T-helper 1 cell treated with Interleukin-12 subunit alpha and Interleukin-12 subunit beta and Interleukin-4 antibody, amounts not matched to agents 30 μg/mL and 1 μg/mL, for 36 hours (primary cell): ENCODE results near the gene SLC26A11.

Experiments used
- H3K27ac Mint-ChIP-seq: one replicate; pipeline ENCODE4 v1.8.0; 2021; ENCODE audit warnings: mild to moderate bottlenecking, mixed read lengths
- H3K27me3 Mint-ChIP-seq: one replicate; pipeline ENCODE4 v1.8.0; 2021; ENCODE audit warnings: low read depth, mixed read lengths
- H3K36me3 Mint-ChIP-seq: one replicate; pipeline ENCODE4 v1.8.0; 2021; ENCODE audit warnings: low read depth, mixed read lengths
- H3K4me1 Mint-ChIP-seq: one replicate; pipeline ENCODE4 v1.8.0; 2021; ENCODE audit warnings: low read depth, mixed read lengths
- H3K4me3 Mint-ChIP-seq: one replicate; pipeline ENCODE4 v1.8.0; 2021; ENCODE audit warnings: mild to moderate bottlenecking, moderate library complexity, mixed read lengths
- H3K9me3 Mint-ChIP-seq: one replicate; pipeline ENCODE4 v1.8.0; 2021; ENCODE audit warnings: mixed read lengths

Gene SLC26A11

DNA sequence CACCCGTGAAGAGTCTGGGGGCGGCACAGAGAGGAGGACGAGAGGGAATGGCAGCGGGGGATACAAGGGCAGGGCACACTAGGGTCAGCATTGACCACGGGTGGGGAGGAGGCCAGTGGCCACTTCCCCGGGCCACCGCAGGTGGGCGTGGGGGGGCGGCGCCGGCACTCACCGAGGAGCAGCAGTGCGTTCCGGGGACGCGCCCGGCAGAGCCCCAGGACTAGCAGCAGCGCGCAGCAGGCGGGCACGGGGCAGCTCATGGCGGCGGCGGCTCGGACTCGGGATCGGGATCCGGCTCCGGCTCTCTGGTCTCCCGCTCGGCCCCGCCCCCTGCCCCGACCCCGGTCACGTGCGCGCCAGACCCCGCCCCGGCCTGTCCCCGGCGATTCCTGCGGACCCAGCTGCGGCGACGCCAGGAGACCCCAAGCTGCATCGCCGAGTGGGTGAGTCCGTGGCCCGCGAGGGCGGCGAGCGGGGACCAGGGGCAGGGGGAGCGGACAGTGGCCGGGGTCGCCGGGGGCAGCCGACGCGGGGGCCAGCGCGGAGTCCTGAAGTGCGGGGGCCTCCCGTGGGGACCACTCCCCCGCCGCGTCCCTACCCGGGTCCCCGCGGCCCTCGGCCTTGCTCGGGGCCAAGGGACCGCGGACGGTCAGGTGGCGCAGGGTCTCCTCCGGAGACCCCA lies at the start of gene SLC26A11, which contains the start of gene SGSH:
Gene SLC26A11, plus strand, starts transcription at position 374 of the 682 bp plus-strand sequence. CDS start 1,134 bp downstream, outside the sequence.
Gene SGSH, minus strand, starts transcription at position 280 of the 682 bp plus-strand sequence. Its CDS starts 20 bp downstream, at position 260.
- Mint-ChIP-seq H3K4me3 (peak within 1 kb of the TSS; percentile 86), H3K27me3 (no peaks in the 10 kb centered on the region), H3K9me3 (no peaks in the 10 kb centered on the region), H3K36me3 (peaks cover 10% of the 10 kb centered on the region), H3K27ac (peak within 1 kb of the TSS; percentile 85), H3K4me1 (peaks cover 6% of the 10 kb centered on the region)

- Mint-ChIP-seq H3K27me3 (peaks cover 12% of the 10 kb centered on the region), H3K36me3 (no peaks in the 10 kb centered on the region), H3K27ac (no peak overlapping the region), H3K4me1 (no peaks in the 10 kb centered on the region), H3K4me3 (no peak overlapping the region), H3K9me3 (no peaks in the 10 kb centered on the region)
These were observed 48.5 kb upstream of the SLC26A11 start for GRCh38 chr17:80171681-80172080.

DNA sequence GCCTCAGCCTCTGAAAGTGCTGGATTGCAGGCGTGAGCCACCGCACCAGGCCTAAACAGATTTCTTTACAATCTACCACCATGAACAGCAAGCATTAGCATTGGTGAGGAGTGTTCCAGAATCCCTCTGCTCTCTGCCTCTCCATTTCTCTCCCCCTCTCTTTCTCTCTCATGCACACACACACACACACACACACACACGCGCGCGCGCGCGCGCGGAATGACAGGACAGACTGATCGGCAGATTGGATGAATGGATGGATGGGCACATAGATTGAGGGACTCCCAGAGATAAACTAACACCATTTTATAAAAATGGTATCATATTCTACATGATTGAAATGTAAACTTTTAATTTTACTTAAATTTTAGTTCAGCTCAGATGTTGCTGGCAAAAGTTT lies 47.1 kb upstream of the SLC26A11 start:
- Mint-ChIP-seq H3K27ac (no peak overlapping the region), H3K27me3 (peaks cover 11% of the 10 kb centered on the region), H3K36me3 (no peaks in the 10 kb centered on the region), H3K4me1 (no peaks in the 10 kb centered on the region), H3K9me3 (no peaks in the 10 kb centered on the region), H3K4me3 (no peak overlapping the region)

DNA sequence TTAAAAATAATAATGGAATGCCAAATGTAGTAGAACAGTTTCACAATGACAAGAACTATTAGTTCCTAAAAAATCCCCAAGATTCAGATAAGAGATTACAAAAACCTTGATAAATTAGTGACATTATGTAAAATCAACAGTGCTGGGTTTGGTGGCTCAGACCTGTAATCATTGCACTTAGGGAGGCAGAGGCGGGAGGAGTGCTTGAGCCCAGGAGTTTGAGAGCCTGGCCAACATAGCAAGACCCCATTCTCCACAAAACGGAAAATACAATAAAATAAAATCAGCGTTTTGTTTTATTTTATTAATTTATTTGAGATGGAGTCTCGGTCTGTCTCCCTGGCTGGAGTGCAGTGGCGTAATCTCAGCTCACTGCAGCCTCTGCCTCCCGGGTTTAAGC lies 46.3 kb upstream of the SLC26A11 start:
- no peak overlapping the region for H3K27ac Mint-ChIP-seq
- H3K4me1 Mint-ChIP-seq = no peaks in the 10 kb centered on the region
- peaks cover 9% of the 10 kb centered on the region for H3K27me3 Mint-ChIP-seq
- H3K4me3 Mint-ChIP-seq = no peak overlapping the region
- H3K36me3 Mint-ChIP-seq = no peaks in the 10 kb centered on the region
- H3K9me3 Mint-ChIP-seq = no peaks in the 10 kb centered on the region

GRCh38 chr17:80176757-80177156 lies 43.5 kb upstream of the SLC26A11 start:
- no peaks in the 10 kb centered on the region for H3K4me1 Mint-ChIP-seq
- H3K9me3 Mint-ChIP-seq = no peaks in the 10 kb centered on the region
- no peaks in the 10 kb centered on the region for H3K36me3 Mint-ChIP-seq
- peaks cover 4% of the 10 kb centered on the region for H3K27me3 Mint-ChIP-seq
- no peak overlapping the region for H3K4me3 Mint-ChIP-seq
- H3K27ac Mint-ChIP-seq = no peak overlapping the region

DNA sequence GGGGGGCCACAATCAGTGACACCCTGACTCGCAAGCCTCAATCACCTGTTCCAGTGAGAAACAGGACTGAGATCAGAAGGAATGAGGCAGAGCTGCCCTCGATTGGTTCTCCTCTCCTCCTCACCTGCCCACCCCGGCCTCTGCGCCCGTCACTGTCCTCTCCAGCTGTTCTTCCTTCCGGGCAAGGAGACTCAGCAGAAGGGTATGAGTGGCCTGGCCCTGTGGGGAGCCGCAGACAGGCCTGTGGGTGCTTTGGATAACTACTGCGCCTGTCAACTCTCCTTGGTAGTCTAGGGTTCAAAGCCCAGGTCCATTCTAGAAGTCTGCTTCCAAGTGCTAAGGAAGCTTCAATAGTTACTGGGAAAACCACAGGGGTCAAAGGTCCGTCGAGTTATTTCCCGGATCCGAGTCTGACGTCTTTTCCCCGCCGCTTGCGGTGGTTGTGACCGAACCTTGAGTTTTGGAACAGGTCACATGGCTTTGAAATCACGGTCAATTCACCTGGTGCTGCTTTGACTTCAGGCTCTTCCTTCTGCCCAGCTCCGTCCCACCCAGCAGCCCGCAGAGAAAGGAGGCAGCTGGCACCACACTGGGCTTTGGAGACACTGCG lies 42.1 kb upstream of the SLC26A11 start:
- H3K27me3 Mint-ChIP-seq = no peaks in the 10 kb centered on the region
- no peak overlapping the region for H3K27ac Mint-ChIP-seq
- no peaks in the 10 kb centered on the region for H3K9me3 Mint-ChIP-seq
- no peak overlapping the region for H3K4me3 Mint-ChIP-seq
- no peaks in the 10 kb centered on the region for H3K4me1 Mint-ChIP-seq
- no peaks in the 10 kb centered on the region for H3K36me3 Mint-ChIP-seq

- Mint-ChIP-seq H3K9me3 (no peaks in the 10 kb centered on the region), H3K4me3 (no peak overlapping the region), H3K27me3 (no peaks in the 10 kb centered on the region), H3K27ac (no peak overlapping the region), H3K36me3 (no peaks in the 10 kb centered on the region), H3K4me1 (no peaks in the 10 kb centered on the region)
These were observed 40.0 kb upstream of the SLC26A11 start for GRCh38 chr17:80180192-80180591.

DNA sequence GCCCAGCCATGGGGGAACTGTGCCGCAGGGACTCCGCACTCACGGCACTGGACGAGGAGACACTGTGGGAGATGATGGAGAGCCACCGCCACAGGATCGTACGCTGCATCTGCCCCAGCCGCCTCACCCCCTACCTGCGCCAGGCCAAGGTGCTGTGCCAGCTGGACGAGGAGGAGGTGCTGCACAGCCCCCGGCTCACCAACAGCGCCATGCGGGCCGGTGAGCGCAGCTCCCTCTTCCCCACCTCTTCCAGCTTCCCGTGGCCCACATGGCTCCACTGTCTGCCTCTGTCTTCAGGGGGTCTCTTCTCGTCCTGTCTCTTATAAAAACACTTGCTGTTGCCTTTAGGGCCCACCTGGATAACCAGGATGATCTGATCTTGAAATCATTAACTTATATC lies 38.8 kb upstream of the SLC26A11 start:
- no peak overlapping the region for H3K27ac Mint-ChIP-seq
- no peaks in the 10 kb centered on the region for H3K27me3 Mint-ChIP-seq
- H3K36me3 Mint-ChIP-seq = no peaks in the 10 kb centered on the region
- no peak overlapping the region for H3K4me3 Mint-ChIP-seq
- H3K4me1 Mint-ChIP-seq = no peaks in the 10 kb centered on the region
- H3K9me3 Mint-ChIP-seq = no peaks in the 10 kb centered on the region

- Mint-ChIP-seq H3K27me3 (no peaks in the 10 kb centered on the region), H3K9me3 (no peaks in the 10 kb centered on the region), H3K27ac (no peak overlapping the region), H3K4me3 (no peak overlapping the region), H3K4me1 (no peaks in the 10 kb centered on the region), H3K36me3 (no peaks in the 10 kb centered on the region)
These were observed 37.9 kb upstream of the SLC26A11 start for GRCh38 chr17:80182118-80182844.

- Mint-ChIP-seq H3K36me3 (no peaks in the 10 kb centered on the region), H3K4me3 (no peak overlapping the region), H3K4me1 (no peaks in the 10 kb centered on the region), H3K27ac (no peak overlapping the region), H3K9me3 (no peaks in the 10 kb centered on the region), H3K27me3 (no peaks in the 10 kb centered on the region)
These were observed 37.4 kb upstream of the SLC26A11 start for GRCh38 chr17:80182845-80183223.

DNA sequence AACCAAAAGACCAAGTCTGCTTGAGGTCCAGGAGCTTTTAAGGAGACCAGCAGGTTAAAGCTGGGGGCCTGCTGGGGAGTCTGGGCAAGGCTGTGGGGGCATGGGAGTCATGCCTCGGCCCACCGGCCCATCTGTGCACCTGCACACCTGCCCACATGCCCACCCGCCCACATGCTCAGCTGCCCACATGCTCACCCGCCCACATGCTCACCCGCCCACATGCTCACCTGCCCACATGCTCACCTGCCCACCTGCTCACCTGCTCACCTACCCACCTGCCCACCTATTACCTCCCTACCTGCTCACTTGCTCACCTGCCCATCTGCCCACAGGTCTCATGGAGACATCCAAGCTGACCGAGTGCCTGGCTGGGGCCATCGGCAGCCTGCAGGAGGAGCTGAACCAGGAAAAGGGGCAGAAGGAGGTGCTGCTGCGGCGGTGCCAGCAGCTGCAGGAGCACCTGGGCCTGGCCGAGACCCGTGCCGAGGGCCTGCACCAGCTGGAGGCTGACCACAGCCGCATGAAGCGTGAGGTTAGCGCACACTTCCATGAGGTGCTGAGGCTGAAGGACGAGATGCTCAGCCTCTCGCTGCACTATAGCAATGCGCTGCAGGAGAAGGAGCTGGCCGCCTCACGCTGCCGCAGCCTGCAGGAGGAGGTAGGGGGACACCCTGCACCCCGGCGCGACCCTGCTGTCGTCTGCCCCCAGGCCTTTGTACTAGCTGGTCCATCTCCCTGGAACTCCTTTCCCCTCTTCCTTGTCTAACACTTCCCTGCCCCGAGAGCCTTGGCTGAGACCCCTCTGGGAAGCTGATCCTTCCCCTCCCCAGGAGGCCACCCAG lies 36.4 kb upstream of the SLC26A11 start:
- H3K4me1 Mint-ChIP-seq = no peaks in the 10 kb centered on the region
- H3K4me3 Mint-ChIP-seq = no peak overlapping the region
- H3K36me3 Mint-ChIP-seq = no peaks in the 10 kb centered on the region
- no peaks in the 10 kb centered on the region for H3K9me3 Mint-ChIP-seq
- H3K27me3 Mint-ChIP-seq = no peaks in the 10 kb centered on the region
- no peak overlapping the region for H3K27ac Mint-ChIP-seq

DNA sequence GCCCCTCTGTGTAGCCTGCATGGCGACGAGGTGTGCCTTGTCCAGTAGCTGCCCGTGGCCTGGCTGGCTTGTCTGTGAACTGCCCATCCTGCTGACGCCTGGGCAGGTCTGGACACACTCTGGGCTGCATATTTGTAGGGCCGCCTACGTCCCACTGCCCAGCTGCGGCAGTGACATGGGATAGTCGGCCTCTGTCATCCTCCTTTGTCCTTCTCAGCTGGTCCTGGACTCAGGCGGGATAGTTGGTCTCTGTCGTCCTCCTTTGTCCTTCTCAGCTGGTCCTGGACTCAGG lies 35.9 kb upstream of the SLC26A11 start:
- Mint-ChIP-seq H3K4me3 (no peak overlapping the region), H3K27ac (no peak overlapping the region), H3K27me3 (no peaks in the 10 kb centered on the region), H3K9me3 (no peaks in the 10 kb centered on the region), H3K36me3 (no peaks in the 10 kb centered on the region), H3K4me1 (no peaks in the 10 kb centered on the region)

- no peak overlapping the region for H3K4me3 Mint-ChIP-seq
These were observed 34.3 kb upstream of the SLC26A11 start for GRCh38 chr17:80185968-80186367.

GRCh38 chr17:80187090-80187489 lies 33.1 kb upstream of the SLC26A11 start:
- H3K27ac Mint-ChIP-seq = no peak overlapping the region
- H3K4me1 Mint-ChIP-seq = no peaks in the 10 kb centered on the region
- no peaks in the 10 kb centered on the region for H3K36me3 Mint-ChIP-seq
- no peaks in the 10 kb centered on the region for H3K27me3 Mint-ChIP-seq
- H3K9me3 Mint-ChIP-seq = no peaks in the 10 kb centered on the region
- H3K4me3 Mint-ChIP-seq = no peak overlapping the region

More at GRCh38 chr17:80185968-80186367, 34.3 kb upstream of the SLC26A11 start:
- no peak overlapping the region for H3K27ac Mint-ChIP-seq
- H3K36me3 Mint-ChIP-seq = no peaks in the 10 kb centered on the region
- H3K9me3 Mint-ChIP-seq = no peaks in the 10 kb centered on the region
- H3K27me3 Mint-ChIP-seq = no peaks in the 10 kb centered on the region
- H3K4me1 Mint-ChIP-seq = no peaks in the 10 kb centered on the region
